GM12892 (cell line): ENCODE results near the gene GRIN2C.

Source experiments
- POLR2A ChIP-seq: IDR thresholded peaks from 2 replicates; pipeline ENCODE4 v1.6.1; 2011; ENCODE audit warnings: low read depth, low read length, control low read depth
- TAF1 ChIP-seq: IDR thresholded peaks from 2 replicates; pipeline ENCODE4 v1.6.1; 2011; ENCODE audit warnings: low read depth, mild to moderate bottlenecking, control low read depth, low read length, borderline replicate concordance

DNA sequence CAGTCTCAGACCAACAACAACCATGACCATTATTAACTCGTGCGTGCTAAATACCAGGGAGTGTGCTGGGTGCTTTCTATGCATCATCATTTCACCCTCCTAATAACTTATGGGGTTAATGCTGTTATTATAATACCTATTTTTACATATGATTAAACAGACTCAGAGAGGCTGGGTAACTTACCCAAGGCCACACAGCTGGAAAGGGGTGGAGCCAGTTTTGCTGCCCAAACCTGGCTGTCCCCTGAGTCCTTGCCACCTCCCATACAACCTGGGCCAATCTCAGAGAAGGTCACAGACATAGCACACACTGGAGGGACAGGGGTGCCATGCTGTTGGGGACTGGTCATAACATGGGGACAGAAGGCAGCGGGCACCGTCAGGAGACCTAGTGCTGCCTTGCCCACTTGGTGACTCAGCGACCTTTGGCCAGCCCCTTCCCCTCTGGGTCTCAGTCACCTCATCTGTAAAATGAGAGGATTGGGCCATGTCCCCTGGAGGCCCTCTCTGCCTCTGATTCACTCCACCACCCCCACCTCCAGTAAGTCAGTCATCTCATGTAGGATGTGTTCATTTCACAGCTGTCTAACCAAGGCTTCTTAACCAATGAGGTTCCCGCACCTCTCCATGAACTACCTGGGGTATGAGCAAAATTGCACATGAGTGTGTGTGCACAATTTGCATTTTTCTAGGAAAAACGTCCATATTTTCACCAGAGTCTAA, 45.2 kb upstream of the GRIN2C start:
- TF ChIP-seq POLR2A, result no peak
- TF ChIP-seq TAF1, result no peak
